ENCODE results near the gene GRAMD2B.

Gene GRAMD2B

DNA sequence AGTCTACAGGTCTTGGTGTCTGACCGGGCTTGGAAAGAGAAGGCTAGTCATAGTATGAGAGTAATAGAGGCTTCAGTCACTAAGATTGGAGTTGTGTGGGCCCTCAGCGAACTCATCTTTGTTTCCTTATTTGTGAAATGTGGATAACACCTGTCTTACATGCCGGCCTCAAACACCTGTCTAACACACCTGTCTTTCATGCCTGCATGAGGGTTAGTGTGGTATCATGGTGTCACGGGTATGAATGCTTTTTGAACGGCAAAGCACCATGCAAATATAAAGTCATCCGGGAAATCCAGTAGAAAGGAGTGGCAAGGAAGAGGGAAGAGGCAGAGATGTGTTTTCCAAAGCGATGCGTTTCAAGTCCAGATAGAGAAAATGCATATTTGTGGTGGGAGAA, 25.5 kb downstream of the GRAMD2B start:
- no peak overlapping the region for H3K4me3 ChIP-seq (ENCODE audit: low read length)
- DNase-seq (ENCODE audit: low read depth), result peak; percentile 41
- TF ChIP-seq, protein P1, sequence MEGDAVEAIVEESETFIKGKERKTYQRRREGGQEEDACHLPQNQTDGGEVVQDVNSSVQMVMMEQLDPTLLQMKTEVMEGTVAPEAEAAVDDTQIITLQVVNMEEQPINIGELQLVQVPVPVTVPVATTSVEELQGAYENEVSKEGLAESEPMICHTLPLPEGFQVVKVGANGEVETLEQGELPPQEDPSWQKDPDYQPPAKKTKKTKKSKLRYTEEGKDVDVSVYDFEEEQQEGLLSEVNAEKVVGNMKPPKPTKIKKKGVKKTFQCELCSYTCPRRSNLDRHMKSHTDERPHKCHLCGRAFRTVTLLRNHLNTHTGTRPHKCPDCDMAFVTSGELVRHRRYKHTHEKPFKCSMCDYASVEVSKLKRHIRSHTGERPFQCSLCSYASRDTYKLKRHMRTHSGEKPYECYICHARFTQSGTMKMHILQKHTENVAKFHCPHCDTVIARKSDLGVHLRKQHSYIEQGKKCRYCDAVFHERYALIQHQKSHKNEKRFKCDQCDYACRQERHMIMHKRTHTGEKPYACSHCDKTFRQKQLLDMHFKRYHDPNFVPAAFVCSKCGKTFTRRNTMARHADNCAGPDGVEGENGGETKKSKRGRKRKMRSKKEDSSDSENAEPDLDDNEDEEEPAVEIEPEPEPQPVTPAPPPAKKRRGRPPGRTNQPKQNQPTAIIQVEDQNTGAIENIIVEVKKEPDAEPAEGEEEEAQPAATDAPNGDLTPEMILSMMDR (IDR thresholded peaks at IDR 0.05; ENCODE audit: insufficient read depth, low read depth, low read length, missing control alignments), result no peak

DNA sequence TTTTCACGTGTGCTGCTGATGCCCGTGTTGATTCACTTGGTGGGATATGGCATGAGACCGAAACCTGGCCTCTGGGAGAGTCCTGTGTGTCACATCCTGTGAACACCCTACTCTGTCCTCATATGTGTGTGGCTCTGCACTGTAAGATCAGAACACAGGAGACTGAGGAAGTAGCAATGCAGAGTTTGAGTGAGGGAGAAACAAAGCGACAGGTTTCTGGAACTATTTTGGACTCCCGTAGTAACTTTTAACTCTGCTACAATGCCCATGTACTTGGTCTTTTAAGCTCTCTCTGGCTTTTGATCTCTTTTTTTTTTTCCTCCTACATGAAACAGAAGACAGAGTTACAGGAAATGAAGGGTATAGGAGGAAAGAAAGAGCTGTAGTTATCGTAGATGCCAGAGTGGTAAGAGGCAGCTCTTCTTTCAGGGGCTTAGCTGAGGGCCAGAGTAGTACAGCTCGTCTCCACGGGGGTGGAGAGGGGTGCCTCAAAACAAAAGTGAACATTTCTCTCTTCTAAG, 26.6 kb downstream of the GRAMD2B start:
- H3K4me3 ChIP-seq (ENCODE audit: low read length), result no peak overlapping the region

DNA sequence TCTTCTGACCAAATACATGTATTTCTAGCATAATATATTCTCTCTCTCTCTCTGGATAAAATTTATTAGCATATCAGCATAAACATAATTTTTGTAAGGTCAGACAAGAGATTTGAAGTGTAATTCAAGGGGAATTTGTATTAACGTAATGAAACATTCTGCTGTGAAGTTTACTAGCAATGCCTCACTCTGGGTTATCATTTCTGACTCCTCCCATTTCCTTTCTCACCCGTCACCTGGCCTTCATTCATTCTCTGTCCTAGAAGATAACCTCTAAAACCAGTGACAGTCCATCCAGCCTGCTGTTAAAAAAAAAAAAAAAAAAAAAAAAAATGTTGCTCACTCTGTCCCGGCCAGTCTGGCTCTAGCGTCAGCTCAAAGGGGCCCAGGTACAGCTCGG, 27.1 kb downstream of the GRAMD2B start:
- DNase-seq (ENCODE audit: low read depth), result peak; percentile 77
- TF ChIP-seq, protein P1 (IDR thresholded peaks at IDR 0.05; ENCODE audit: insufficient read depth, low read depth, low read length, missing control alignments), result no peak
- no peak overlapping the region for H3K4me3 ChIP-seq (ENCODE audit: low read length)

More for the DNA sequence above, 26.6 kb downstream of the GRAMD2B start:
- TF ChIP-seq, protein P1 (IDR thresholded peaks at IDR 0.05; ENCODE audit: insufficient read depth, low read depth, low read length, missing control alignments), result no peak
- DNase-seq (ENCODE audit: low read depth), result peak; percentile 98

DNA sequence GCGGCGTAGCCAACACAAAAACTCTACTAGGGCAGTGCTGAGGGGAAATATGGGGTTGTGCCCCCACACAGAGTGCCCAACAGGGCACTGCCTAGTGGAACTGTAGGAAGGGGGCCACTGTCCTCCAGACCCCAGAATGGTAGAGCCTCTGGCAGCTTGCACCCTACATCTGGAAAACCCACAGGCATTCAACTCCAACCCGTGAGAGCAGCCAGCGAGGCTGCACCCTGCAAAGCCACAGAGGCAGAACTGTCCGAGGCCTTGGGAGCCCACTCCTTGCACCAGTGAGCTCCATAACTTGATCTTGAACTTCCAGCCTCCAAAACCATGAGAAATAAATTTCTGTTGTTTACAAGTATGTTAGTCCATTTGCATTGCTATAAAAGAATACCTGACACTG, 27.7 kb downstream of the GRAMD2B start:
- TF ChIP-seq, protein P1 (IDR thresholded peaks at IDR 0.05; ENCODE audit: insufficient read depth, low read depth, low read length, missing control alignments), result no peak
- no peak for DNase-seq (ENCODE audit: low read depth)
- H3K4me3 ChIP-seq (ENCODE audit: low read length), result no peak overlapping the region

DNA sequence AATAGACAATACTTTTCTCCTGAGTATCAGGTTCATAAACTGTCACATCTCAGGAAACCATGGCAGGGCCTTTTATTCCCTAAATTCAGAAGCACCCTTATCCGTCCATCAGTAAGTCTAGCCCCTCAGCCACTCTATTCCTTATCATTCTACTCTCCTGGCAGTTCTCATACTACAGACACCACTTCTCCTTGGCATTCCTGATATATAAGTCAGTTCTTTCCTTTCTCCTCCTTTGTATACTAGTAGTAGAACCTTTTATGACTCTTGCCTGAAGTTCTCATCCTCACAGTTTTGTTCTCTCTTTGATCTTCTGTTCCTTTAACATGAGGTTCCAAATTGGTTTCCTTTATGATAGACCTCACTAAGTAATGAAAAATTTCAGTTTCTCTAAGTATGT, 29.3 kb downstream of the GRAMD2B start:
- no peak overlapping the region for H3K4me3 ChIP-seq (ENCODE audit: low read length)
- DNase-seq (ENCODE audit: low read depth), result peak; percentile 35
- TF ChIP-seq, protein P1 (IDR thresholded peaks at IDR 0.05; ENCODE audit: insufficient read depth, low read depth, low read length, missing control alignments), result no peak

DNA sequence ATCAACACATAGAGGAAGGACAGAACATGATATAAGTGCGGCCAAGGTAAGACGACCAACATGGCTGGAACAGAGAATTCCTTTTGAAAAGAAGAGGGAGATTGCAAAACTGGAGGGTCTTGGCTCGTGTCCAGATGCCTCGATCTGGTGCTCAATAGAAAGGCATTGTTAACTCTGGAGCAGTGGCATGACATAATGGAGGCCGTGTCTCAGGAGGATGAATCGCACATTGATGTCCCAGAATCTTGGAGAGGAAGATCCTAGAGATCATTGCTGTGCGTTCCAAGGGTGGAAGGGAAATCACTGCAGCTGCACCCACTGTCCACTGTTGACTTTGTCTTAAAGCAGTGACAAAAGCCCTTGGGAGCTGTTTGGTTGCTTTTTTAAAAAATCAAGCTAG, 30.9 kb downstream of the GRAMD2B start:
- peak; percentile 42 for DNase-seq (ENCODE audit: low read depth)
- TF ChIP-seq, protein P1 (IDR thresholded peaks at IDR 0.05; ENCODE audit: insufficient read depth, low read depth, low read length, missing control alignments), result no peak
- H3K4me3 ChIP-seq (ENCODE audit: low read length), result no peak overlapping the region

DNA sequence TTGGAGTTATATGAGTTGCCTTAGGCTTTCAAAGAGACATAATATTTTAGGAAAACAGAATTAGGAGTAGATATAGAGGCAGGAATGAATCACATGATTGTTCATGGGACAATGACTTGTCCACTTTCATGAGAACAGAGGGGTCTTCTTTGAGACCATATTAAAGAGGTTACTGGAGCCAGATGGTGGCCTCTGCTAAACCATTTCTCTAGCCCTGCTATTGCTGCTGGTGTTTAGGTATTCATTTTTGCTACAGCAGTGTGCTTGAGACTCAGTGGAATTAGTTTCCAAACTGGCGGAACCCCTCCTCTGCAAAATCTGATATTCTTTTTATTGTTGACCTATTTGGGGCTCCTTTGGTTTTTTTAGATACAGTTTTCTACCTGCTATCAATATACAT, 31.3 kb downstream of the GRAMD2B start:
- no peak for DNase-seq (ENCODE audit: low read depth)
- H3K4me3 ChIP-seq (ENCODE audit: low read length), result no peak overlapping the region
- TF ChIP-seq, protein P1 (IDR thresholded peaks at IDR 0.05; ENCODE audit: insufficient read depth, low read depth, low read length, missing control alignments), result no peak
